IMR-90 (cell line): ENCODE data around the gene IL22RA2. TPM values are rescaled to one million over a fixed set of nuclear protein-coding genes. Genes with fewer than 3 reads are reported as not detected.

Experiments
- ATAC-seq: fragments of 200-7000 bp; cut with Tn5 transposase; 2 replicates; pipeline ENCODE4 v1.9.1; 2020; ENCODE audit warnings: low read depth, mild to moderate bottlenecking, moderate library complexity
- BruUV-seq: library from RNA; stranded (reverse); fragments of 400-500 nt; replicated peaks from 2 replicates; lab custom pipeline; 2021; lab: Mats Ljungman, UMichigan
- CTCF ChIA-PET: fragments of 300-600 bp; formaldehyde crosslinking; extraction: SDS; loops from one replicate; lab custom pipeline; 2021; ENCODE audit warnings: antibody characterized with exemption; lab: Yijun Ruan, JAX
- POLR2A ChIA-PET: fragments of 300-600 bp; sonication (Branson Sonifier 250); formaldehyde crosslinking; loops from one replicate; lab custom pipeline; 2022; ENCODE audit warnings: antibody characterized with exemption; ENCODE audit not compliant: unreplicated experiment; lab: Charles Lee
- DNase-seq: peaks from one replicate; pipeline ENCODE4 v3.0.0; 2013
- H2AFZ ChIP-seq: replicated peaks from 2 replicates; pipeline ENCODE3; 2013; ENCODE audit warnings: low read length, mild to moderate bottlenecking; ENCODE audit not compliant: poor library complexity
- H2AK5ac ChIP-seq: 2 replicates; pipeline ENCODE4 v1.6.1; 2013; ENCODE audit warnings: low read depth, low read length, inconsistent platforms
- H2AK9ac ChIP-seq: replicated peaks from 2 replicates; pipeline ENCODE3; 2013; ENCODE audit warnings: mild to moderate bottlenecking, low read depth, low read length, moderate library complexity; ENCODE audit not compliant: poor library complexity
- H2BK120ac ChIP-seq: 2 replicates; pipeline ENCODE4 v1.6.1; 2013; ENCODE audit warnings: low read depth, low read length, inconsistent platforms
- H2BK15ac ChIP-seq: 3 replicates; pipeline ENCODE4 v1.6.1; 2013; ENCODE audit warnings: low read depth, low read length, inconsistent platforms
- H2BK20ac ChIP-seq: 2 replicates; pipeline ENCODE4 v1.6.1; 2013; ENCODE audit warnings: low read depth, mild to moderate bottlenecking, inconsistent platforms, low read length, moderate library complexity
- H2BK5ac ChIP-seq: 2 replicates; pipeline ENCODE4 v1.6.1; 2013; ENCODE audit warnings: mild to moderate bottlenecking, low read depth, low read length, inconsistent platforms; ENCODE audit not compliant: poor library complexity, severe bottlenecking
- H3K14ac ChIP-seq: replicated peaks from 2 replicates; pipeline ENCODE4 v1.6.1; 2013; ENCODE audit warnings: low read depth, low read length, inconsistent platforms
- H3K18ac ChIP-seq: 2 replicates; pipeline ENCODE4 v1.6.1; 2013; ENCODE audit warnings: low read depth, low read length, control low read depth
- H3K23ac ChIP-seq: 2 replicates; pipeline ENCODE4 v1.6.1; 2013; ENCODE audit warnings: low read depth, low read length, inconsistent platforms
- H3K27ac ChIP-seq: 2 replicates; pipeline ENCODE4 v1.5.1; 2013; ENCODE audit warnings: mild to moderate bottlenecking, control low read depth, low read length; ENCODE audit not compliant: insufficient read depth
- H3K27me3 ChIP-seq: 2 replicates; pipeline ENCODE4 v1.6.1; 2013; ENCODE audit warnings: low read length; ENCODE audit not compliant: control insufficient read depth, insufficient read depth
- H3K36me3 ChIP-seq: 2 replicates; pipeline ENCODE4 v1.6.1; 2013; ENCODE audit warnings: low read length, mixed read lengths; ENCODE audit not compliant: control insufficient read depth, insufficient read depth
- H3K4ac ChIP-seq: 2 replicates; pipeline ENCODE4 v1.6.1; 2013; ENCODE audit warnings: low read depth, low read length, inconsistent platforms
- H3K4me1 ChIP-seq: 2 replicates; pipeline ENCODE4 v1.6.1; 2013; ENCODE audit warnings: low read length, mixed read lengths; ENCODE audit not compliant: control insufficient read depth, insufficient read depth
- H3K4me2 ChIP-seq: 2 replicates; pipeline ENCODE4 v1.6.1; 2013; ENCODE audit warnings: low read depth, mild to moderate bottlenecking, control low read depth, low read length, moderate library complexity
- H3K4me3 ChIP-seq: 2 replicates; pipeline ENCODE4 v1.5.1; 2013; ENCODE audit warnings: low read depth, mild to moderate bottlenecking, control low read depth, low read length, moderate library complexity; ENCODE audit not compliant: insufficient read depth
- H3K56ac ChIP-seq: 2 replicates; pipeline ENCODE4 v1.6.1; 2013; ENCODE audit warnings: low read length, inconsistent platforms; ENCODE audit not compliant: insufficient read depth; ENCODE audit errors: extremely low read depth
- H3K79me1 ChIP-seq, 2 experiments: 2 replicates each; pipeline ENCODE4 v1.6.1; 2013; ENCODE audit warnings: low read length in 2 of 2, inconsistent platforms in 1 of 2, low read depth in 1 of 2
- H3K9ac ChIP-seq: 2 replicates; pipeline ENCODE4 v1.6.1; 2013; ENCODE audit warnings: low read depth, low read length, control low read depth
- H3K9me1 ChIP-seq: 2 replicates; pipeline ENCODE4 v1.6.1; 2013; ENCODE audit warnings: low read length, inconsistent platforms; ENCODE audit not compliant: insufficient read depth
- H3K9me3 ChIP-seq: 2 replicates; pipeline ENCODE4 v1.6.1; 2013; ENCODE audit warnings: low read length; ENCODE audit not compliant: control insufficient read depth, insufficient read depth
- H4K20me1 ChIP-seq: 2 replicates; pipeline ENCODE4 v1.6.1; 2013; ENCODE audit warnings: low read length, inconsistent platforms; ENCODE audit not compliant: insufficient read depth
- H4K5ac ChIP-seq: 2 replicates; pipeline ENCODE4 v1.6.1; 2013; ENCODE audit warnings: mild to moderate bottlenecking, low read depth, low read length, control low read depth
- H4K8ac ChIP-seq, 2 experiments: 2 replicates each; pipeline ENCODE4 v1.6.1; 2013; ENCODE audit warnings: low read depth in 2 of 2, low read length in 2 of 2, control low read depth in 1 of 2, inconsistent platforms in 1 of 2
- H4K91ac ChIP-seq: 2 replicates; pipeline ENCODE4 v1.6.1; 2013; ENCODE audit warnings: low read depth, low read length, inconsistent platforms; ENCODE audit not compliant: insufficient read depth
- BHLHE40 ChIP-seq: fragments of 150-350 bp; IDR thresholded peaks from 2 replicates; pipeline ENCODE4 v1.6.1; 2016; ENCODE audit warnings: mild to moderate bottlenecking, low read depth, low read length
- CEBPB ChIP-seq: IDR thresholded peaks from 2 replicates; pipeline ENCODE4 v1.6.1; 2012; ENCODE audit warnings: low read depth, low read length, improper control_type of control experiment
- CHD1 ChIP-seq: IDR thresholded peaks from 2 replicates; pipeline ENCODE4 v1.6.1; 2012; ENCODE audit warnings: low read depth, low read length, improper control_type of control experiment
- FOS ChIP-seq: fragments of 150-350 bp; IDR thresholded peaks from 2 replicates; pipeline ENCODE4 v1.6.1; 2016; ENCODE audit warnings: low read depth, low read length
- MAFK ChIP-seq: IDR thresholded peaks from 2 replicates; pipeline ENCODE4 v1.6.1; 2012; ENCODE audit warnings: low read depth, low read length, improper control_type of control experiment
- MAZ ChIP-seq: IDR thresholded peaks from 2 replicates; pipeline ENCODE4 v1.6.1; 2012; ENCODE audit warnings: low read depth, mild to moderate bottlenecking, low read length, improper control_type of control experiment, moderate library complexity, borderline replicate concordance
- MXI1 ChIP-seq: IDR thresholded peaks from 2 replicates; pipeline ENCODE4 v1.6.1; 2012; ENCODE audit warnings: low read depth, mild to moderate bottlenecking, low read length, moderate library complexity, borderline replicate concordance
- NFE2L2 ChIP-seq: fragments of 150-350 bp; IDR thresholded peaks from 2 replicates; pipeline ENCODE4 v1.6.1; 2016; ENCODE audit warnings: low read depth, mild to moderate bottlenecking, low read length
- POLR2A ChIP-seq: IDR thresholded peaks from 2 replicates; pipeline ENCODE4 v1.6.1; 2012; ENCODE audit warnings: mild to moderate bottlenecking, low read depth, low read length
- RAD21 ChIP-seq: IDR thresholded peaks from 2 replicates; pipeline ENCODE4 v1.6.1; 2012; ENCODE audit warnings: low read length, improper control_type of control experiment
- RCOR1 ChIP-seq: IDR thresholded peaks from 2 replicates; pipeline ENCODE4 v1.6.1; 2012; ENCODE audit warnings: mild to moderate bottlenecking, low read length, improper control_type of control experiment; ENCODE audit not compliant: insufficient replicate concordance
- RFX5 ChIP-seq: IDR thresholded peaks from 2 replicates; pipeline ENCODE4 v1.8.0; 2012; ENCODE audit warnings: low read depth, mild to moderate bottlenecking, low read length, moderate library complexity
- SMC3 ChIP-seq: fragments of 150-350 bp; IDR thresholded peaks from 2 replicates; pipeline ENCODE4 v1.6.1; 2016; ENCODE audit warnings: low read depth, mild to moderate bottlenecking, antibody characterized with exemption, low read length, moderate library complexity
- USF2 ChIP-seq: fragments of 150-350 bp; IDR thresholded peaks from 2 replicates; pipeline ENCODE4 v1.6.1; 2017; ENCODE audit warnings: mild to moderate bottlenecking, antibody characterized with exemption, low read length, low read depth
- WGBS, 2 experiments: methylation state at CpG; one replicate each; pipeline versions ENCODE4 v1.1.5 to v1.1.7; 2013; ENCODE audit warnings: missing lambda C conversion rate in 2 of 2; ENCODE audit not compliant: insufficient read length in 1 of 2; ENCODE audit errors: extremely low coverage in 2 of 2; 5-methylcytosine and 5-hydroxymethylcytosine counted together
- dilution Hi-C: fragments of 300-500 bp; cut with HindIII; formaldehyde crosslinking; loops from one replicate; pipeline ENCODE4 v1.14.3; 2018; ENCODE audit warnings: low sequenced_read_pairs; ENCODE audit not compliant: unreplicated experiment
- in situ Hi-C: fragments of 300-500 bp; cut with MboI; formaldehyde crosslinking; loops from 3 replicates; pipeline ENCODE4 v1.14.3; 2019; ENCODE audit warnings: low sequenced_read_pairs, inconsistent platforms, mixed read lengths
- intact Hi-C: fragments of 100-400 bp; cut with micrococcal nuclease; formaldehyde crosslinking; loops from 2 replicates; pipeline ENCODE4 v1.10.0; 2022
- polyA plus RNA-seq, 3 experiments: library from polyadenylated mRNA; depleted of rRNA; stranded (reverse); fragments of >200 nt; gene quantifications; 2 replicates each; pipeline ENCODE4 v1.2.3, GENCODE V29; 2012; ENCODE audit warnings: low replicate concordance in 1 of 3
- total RNA-seq: library from RNA; depleted of rRNA; stranded (reverse); fragments of >200 nt; gene quantifications from 2 replicates; pipeline ENCODE4 v1.2.3, GENCODE V29; 2012
- TF ChIP-seq, protein P1 (sequence below): conservative IDR thresholded peaks from 2 replicates; pipeline ENCODE4 v1.5.1; 2012; ENCODE audit warnings: mild to moderate bottlenecking, low read depth, low read length, improper control_type of control experiment

The IL22RA2 gene
- total and polyA plus RNA-seq, 2 of the 4 experiments (the other 2 are of a cell fraction): not detected

DNA sequence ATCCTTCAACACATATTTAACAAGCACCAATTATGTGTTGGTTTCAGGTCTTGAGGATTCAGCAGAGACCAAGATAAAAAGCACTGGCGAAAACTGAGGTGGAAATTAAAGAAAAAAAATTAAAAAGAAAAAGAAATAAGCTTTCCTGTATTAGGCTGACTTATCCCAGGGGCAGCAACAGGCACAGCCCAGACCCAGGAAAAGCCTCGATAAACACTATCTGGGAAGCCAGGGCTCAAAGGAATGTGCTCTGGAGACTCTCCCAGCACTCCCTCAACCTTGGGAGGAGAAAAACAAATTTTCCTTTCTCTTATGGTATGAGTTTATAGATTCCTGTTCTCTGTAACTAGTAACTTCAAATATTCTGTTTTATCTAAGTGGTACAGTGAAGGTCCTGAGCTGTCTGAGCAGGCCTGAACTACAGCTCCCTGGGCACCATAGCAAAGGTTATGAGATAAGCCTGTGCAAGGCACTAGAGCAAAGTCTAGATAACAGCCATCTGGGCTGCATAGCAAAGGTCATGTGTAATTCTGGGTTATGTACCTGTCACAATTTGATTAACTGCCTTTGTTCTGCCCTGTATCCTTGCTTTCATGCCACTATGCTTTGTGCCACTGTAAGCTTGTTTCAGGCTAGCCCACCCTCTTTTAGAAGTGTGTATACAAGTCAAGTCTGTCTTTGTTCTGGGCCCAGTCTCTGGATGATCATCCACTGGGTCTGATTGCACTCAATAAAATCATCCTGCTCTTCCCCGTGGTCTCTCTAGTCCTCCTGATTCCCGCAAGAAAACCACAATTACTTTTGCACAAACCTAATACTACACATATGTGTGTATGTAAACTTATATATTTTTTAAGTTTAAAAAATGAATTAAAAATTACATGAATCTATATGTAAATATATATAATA, 54.0 kb downstream of the IL22RA2 start (continued):
- no peak for TF ChIP-seq BHLHE40

GRCh38 chr6:137117581-137117980, 55.9 kb downstream of the IL22RA2 start:
- no peak overlapping the region for H4K91ac ChIP-seq
- dilution Hi-C loops: no loop called here
- no peak overlapping the region for H2BK20ac ChIP-seq
- no peak for ATAC-seq
- H2AFZ ChIP-seq: no peak overlapping the region
- H3K4me1 ChIP-seq: no peaks in the 10 kb centered on the region
- H3K9ac ChIP-seq: no peak overlapping the region
- H2AK9ac ChIP-seq: no peak overlapping the region
- CTCF ChIA-PET: no interaction called here
- intact Hi-C loops: no loop called here
- no peak overlapping the region for H3K4ac ChIP-seq
- no peak overlapping the region for H4K8ac ChIP-seq
- no peak overlapping the region for H2BK5ac ChIP-seq
- no peak overlapping the region for H4K5ac ChIP-seq
- no peak overlapping the region for H3K27ac ChIP-seq
- H3K27me3 ChIP-seq: no peaks in the 10 kb centered on the region; the same call in 1 of the 2 replicates
- POLR2A ChIA-PET: no interaction called here
- no peak overlapping the region for H2BK120ac ChIP-seq
- WGBS, 2 experiments: no CpG with 5 or more reads among the region's 2 CpGs
- H4K20me1 ChIP-seq: no peaks in the 10 kb centered on the region
- H3K4me3 ChIP-seq: no peak overlapping the region
- H3K9me1 ChIP-seq: no peaks in the 10 kb centered on the region
- no peaks in the 10 kb centered on the region for H3K79me1 ChIP-seq
- H3K4me2 ChIP-seq: no peak overlapping the region
- no peak overlapping the region for H3K14ac ChIP-seq
- DNase-seq: no peak
- no peak overlapping the region for H3K56ac ChIP-seq
- no peak overlapping the region for H3K23ac ChIP-seq
- in situ Hi-C loops: no loop called here
- H3K36me3 ChIP-seq: no peaks in the 10 kb centered on the region
- no peak overlapping the region for H2BK15ac ChIP-seq
- H3K9me3 ChIP-seq: peaks cover 4% of the 10 kb centered on the region
- no peak overlapping the region for H3K18ac ChIP-seq
- no peak overlapping the region for H2AK5ac ChIP-seq
- BruUV-seq: no TSS peak
- TF ChIP-seq BHLHE40 (no peak), RFX5 (no peak), FOS (no peak), NFE2L2 (no peak), CHD1 (no peak), MAFK (no peak), POLR2A (no peak), RCOR1 (no peak), CEBPB (no peak), MXI1 (no peak), USF2 (no peak), RAD21 (no peak), SMC3 (no peak), MAZ (no peak)
- TF ChIP-seq, protein P1, sequence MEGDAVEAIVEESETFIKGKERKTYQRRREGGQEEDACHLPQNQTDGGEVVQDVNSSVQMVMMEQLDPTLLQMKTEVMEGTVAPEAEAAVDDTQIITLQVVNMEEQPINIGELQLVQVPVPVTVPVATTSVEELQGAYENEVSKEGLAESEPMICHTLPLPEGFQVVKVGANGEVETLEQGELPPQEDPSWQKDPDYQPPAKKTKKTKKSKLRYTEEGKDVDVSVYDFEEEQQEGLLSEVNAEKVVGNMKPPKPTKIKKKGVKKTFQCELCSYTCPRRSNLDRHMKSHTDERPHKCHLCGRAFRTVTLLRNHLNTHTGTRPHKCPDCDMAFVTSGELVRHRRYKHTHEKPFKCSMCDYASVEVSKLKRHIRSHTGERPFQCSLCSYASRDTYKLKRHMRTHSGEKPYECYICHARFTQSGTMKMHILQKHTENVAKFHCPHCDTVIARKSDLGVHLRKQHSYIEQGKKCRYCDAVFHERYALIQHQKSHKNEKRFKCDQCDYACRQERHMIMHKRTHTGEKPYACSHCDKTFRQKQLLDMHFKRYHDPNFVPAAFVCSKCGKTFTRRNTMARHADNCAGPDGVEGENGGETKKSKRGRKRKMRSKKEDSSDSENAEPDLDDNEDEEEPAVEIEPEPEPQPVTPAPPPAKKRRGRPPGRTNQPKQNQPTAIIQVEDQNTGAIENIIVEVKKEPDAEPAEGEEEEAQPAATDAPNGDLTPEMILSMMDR: no peak
